Stimulated activated CD4-positive, alpha-beta T cell treated with anti-CD3 and anti-CD28 coated beads, Interleukin-12 subunit alpha, Interleukin-12 subunit beta, amount 100 ng/mL, for 24 hours (primary cell): ENCODE measurements around the gene TPM1.

Experiments
- DNase-seq, 2 experiments: peaks; one replicate each; pipeline ENCODE4 v3.0.0-alpha.2; 2020; ENCODE audit warnings: low read depth in 2 of 2

The TPM1 gene

GRCh38 chr15:63075015-63075983 is 32.8 kb downstream of the TPM1 start:
- DNase-seq: no peak

- no peak for DNase-seq
Measured at GRCh38 chr15:63075984-63076713, 33.6 kb downstream of the TPM1 start.

DNA sequence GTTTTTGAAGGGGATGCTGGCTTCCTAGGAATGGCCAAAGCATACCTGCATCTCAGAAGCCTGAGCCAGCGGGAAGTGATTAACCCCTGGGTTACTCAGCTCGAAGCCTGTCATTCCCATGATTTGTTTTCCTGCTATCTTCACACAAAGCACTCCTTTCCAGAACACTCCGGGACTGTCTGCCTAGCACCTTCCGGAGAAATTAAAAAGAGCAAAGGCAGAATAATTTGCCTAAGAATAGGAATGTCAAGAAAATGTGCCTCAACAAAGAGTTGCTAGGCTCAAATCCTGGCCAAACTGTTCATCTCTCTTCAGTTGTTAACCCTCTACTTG is 34.1 kb downstream of the TPM1 start:
- no peak for DNase-seq

DNA sequence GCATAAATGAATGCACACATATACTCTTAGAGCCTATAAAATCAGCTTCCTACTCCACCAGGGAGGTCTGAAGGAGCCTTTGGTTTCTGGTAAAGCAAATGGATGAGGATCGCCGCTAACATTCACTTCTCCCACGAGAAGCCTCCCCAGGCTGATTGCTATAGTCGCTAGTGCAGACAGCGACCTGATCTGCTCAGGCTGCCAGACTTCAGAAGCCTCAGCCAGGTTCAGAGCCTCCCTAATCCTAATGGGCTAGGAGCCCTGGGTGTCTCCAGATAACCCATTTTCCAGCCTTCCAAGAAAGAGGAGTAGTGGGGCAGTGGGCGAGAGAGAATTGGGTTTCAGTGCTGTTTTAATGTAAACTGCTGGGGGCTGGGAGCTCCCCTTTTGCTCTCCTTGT is 35.4 kb downstream of the TPM1 start:
- DNase-seq: no peak

- DNase-seq: no peak
Measured at GRCh38 chr15:63079947-63080626, 37.5 kb downstream of the TPM1 start.

GRCh38 chr15:63080634-63081250 is 38.2 kb downstream of the TPM1 start:
- no peak for DNase-seq

DNA sequence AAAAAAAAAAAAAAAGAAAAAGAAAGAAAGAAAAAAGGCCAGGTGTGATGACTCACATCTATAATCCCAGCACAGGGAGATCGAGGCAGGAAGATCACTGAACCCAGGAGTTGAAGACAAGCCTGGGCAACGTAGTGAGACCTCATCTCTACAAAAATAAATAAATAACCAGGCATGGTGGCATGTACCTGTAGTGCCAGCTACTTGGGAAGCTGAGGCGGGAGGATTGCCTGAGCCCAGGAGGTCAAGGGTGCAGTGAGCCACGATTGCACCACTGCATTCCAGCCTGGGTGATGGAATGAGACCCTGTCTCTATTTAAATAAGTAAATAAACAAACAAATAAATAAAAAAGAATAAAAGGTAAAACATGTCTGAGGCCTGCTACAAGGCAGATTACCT is 39.8 kb downstream of the TPM1 start:
- no peak for DNase-seq

DNA sequence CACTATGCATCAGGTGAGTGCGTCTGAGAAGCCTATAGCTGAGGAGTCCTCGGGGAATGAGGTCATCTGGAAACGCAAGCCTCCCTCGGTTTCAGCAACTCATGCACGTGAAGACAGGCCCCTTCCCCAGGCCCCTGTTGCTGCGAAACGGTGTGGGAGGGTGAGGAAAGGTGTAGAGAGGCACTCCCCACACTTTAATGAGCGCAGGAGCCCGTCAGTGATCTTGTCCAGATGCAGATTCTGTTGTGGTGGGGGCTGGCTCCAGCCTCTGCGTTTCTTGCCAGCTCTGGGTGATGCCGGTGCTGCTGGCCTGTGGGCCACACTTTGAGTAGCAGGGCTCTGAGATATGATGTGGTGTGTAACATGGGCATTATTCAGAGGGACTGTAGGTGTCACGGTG is 40.5 kb downstream of the TPM1 start:
- DNase-seq: no peak

DNA sequence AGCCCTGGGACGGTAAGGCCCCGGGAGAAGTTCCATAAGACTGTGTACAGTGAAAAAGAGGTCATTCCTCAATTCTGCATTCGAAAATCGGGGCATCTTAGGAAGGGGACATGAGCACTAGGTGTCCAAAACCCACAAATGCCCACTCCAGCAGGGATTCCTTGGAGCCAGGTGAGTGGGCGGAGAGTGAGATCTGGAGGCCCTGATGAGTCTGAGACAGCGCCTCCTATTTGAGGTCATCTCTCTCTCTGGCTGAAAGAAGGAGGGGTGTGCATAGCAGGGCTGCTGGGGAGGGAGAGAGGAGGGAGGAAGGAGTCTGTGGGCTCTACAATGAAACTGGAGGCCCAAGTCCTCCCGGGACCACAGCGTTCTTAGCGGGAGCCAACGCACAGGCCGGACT is 41.0 kb downstream of the TPM1 start:
- DNase-seq: no peak

DNA sequence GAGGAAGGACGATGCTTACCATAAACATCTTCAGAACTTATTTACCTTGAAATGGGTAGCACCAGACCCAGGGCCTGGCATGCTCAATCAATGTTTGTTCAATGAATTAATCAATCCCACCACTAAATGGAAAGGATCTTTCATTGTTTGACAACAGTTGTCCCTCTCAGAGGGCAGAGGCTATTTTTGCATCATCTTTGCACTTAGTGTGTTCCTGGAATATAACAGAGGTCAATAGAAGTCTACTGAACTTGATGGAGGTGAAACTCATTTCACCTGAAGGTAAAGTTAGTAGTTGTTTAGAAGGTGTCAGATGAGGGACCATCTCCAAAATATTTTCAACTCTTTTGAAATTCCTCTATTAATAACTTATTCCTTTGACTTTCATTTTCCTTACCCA is 42.3 kb downstream of the TPM1 start:
- no peak for DNase-seq

DNA sequence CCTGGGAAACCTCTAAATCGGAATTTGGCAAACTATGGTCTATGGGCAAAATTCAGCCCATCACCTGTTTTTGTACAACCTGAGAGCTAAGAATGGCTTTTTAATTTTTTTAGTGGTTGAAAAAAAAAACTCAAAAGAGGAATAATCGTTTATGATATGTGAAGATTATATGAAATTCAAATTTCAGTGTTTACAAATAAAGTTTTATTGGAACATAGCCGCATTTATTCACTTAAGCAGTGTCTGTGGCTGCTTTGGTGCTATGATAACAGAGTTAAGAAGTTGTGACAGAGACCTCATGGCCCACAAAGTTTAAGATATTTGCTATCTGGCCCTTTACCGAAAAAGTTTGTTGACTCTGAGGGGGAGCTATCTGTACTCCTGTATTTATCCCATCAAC is 42.7 kb downstream of the TPM1 start:
- no peak for DNase-seq

DNA sequence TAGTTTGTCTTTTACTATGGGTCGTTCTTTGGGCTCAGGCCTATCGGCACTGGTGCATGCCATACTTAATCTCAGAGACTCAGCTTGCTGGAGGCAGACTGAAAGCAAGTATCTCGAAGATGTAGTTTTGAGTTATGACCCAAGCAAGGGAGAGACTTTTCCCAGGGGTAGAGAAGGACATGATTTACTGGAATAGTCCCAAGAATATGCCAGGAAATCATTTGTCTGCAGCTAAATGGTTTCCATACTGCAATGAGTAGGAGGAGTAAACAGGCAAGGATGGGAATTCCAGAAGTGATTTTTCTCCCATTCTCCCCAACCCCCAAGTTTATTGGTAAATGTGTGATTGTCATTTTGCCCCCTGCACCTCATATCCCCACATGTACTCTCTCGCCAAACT is 43.7 kb downstream of the TPM1 start:
- no peak for DNase-seq

GRCh38 chr15:63086947-63087346 is 44.4 kb downstream of the TPM1 start:
- DNase-seq: no peak

- DNase-seq: no peak
Measured at GRCh38 chr15:63088533-63089245, 46.1 kb downstream of the TPM1 start.

DNA sequence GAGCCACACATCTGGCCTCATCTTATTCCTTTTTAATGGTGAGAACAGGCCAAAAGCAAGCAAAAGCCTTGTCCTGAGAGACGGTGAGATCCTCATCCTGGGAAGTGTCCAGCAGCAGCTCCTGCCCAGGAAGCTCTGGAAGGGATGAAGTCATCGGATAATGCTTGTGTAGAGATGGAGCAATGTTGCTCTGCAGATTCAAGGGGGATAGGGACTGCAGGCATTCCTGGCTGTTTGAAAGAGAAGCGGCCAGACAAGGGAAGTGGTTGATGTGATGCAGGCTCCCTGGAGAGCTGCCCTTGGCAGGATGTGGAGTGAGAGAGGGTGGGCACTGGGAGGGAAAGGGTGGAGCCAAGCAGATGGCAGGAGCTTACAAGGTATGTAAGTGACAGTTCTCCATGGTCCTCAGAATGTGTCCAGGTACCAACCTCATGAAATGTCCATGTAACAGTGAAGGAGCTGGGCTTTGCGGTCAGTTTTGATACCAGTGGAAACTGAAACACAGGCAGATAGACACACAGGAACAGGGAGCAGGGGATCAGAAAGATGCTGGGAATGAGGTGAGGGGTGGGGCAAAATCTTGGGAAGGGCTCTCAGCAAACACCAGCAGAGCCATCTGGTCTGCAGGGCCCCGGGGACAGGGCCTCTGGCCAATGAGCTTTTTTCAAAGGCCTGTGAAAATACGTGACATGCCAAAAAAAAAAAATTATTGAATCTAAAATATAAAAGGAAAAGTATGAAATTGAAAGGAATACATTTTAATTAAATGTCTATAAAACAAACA is 46.9 kb downstream of the TPM1 start:
- no peak for DNase-seq

GRCh38 chr15:63090472-63090871 is 47.9 kb downstream of the TPM1 start:
- no peak for DNase-seq

- DNase-seq: no peak
Measured at GRCh38 chr15:63090887-63091286, 48.3 kb downstream of the TPM1 start.

DNA sequence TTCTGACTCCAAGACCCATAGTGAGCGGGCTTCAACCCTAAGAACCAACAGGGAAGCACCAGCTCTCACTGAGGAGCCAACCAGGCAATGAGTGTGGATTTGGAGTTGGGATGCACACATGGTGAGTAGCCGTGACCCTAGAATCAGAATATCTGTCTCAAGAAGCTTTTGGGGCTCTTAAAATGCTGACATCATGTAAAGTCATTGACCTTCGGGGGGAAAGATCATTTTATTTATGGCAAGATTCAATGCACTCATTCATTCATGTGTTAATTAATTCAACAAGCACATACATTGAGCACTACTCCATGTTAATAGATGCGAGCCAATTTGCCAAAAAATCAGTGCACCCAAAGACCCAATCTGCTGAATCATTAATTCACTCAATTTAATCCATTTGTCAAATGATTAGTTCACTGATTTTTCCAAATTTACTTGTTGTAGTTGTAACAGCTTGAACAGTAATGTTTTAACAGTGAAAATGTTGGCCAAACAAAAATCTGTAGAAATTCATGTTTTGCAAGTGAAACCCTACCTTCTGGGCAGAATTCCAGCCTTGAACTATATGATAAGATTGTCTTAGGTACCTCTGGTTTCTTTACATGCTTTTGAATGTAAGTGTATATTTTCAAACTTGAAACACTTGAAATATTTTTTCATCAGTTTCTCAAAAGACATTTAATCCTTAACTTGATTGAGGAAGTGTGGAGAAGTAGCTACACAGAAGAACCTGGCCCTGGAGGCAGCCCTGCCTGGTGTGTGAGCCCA is 49.3 kb downstream of the TPM1 start:
- DNase-seq: no peak

- DNase-seq: peak; percentile 39 to 73
Measured at GRCh38 chr15:63093486-63094205, 51.1 kb downstream of the TPM1 start.
